ENCODE measurements around the gene POLG2. TPM values are rescaled to one million over a fixed set of nuclear protein-coding genes. Genes with fewer than 3 reads are reported as not detected.

The POLG2 gene
- total RNA-seq, 4 donors from 2014 or later = 10.6 to 15.0 (median 13.1) TPM

GRCh38 chr17:64503821-64504768, 7.2 kb upstream of the POLG2 start:
- peaks cover 54 to 57% of the 10 kb centered on the region in 2 donors for H3K36me3 ChIP-seq
- intact Hi-C loops (cut with DNase I) = loop anchor here (5.0 kb wide), 1 partner anchor 143 kb away; no protein-coding TSS in a partner anchor
- H3K4me3 ChIP-seq (replicated peaks in 1 of 3) = peak overlapping the region; percentile 94 to 99 (median 97)
- no peak for DNase-seq
- peak overlapping the region in 2 of 3 donors; percentile 99 to 100 for H3K27ac ChIP-seq
- peaks cover 13 to 49% of the 10 kb centered on the region in 2 donors for H3K4me1 ChIP-seq
- no peaks in the 10 kb centered on the region for H3K27me3 ChIP-seq
- TF ChIP-seq, protein P1, sequence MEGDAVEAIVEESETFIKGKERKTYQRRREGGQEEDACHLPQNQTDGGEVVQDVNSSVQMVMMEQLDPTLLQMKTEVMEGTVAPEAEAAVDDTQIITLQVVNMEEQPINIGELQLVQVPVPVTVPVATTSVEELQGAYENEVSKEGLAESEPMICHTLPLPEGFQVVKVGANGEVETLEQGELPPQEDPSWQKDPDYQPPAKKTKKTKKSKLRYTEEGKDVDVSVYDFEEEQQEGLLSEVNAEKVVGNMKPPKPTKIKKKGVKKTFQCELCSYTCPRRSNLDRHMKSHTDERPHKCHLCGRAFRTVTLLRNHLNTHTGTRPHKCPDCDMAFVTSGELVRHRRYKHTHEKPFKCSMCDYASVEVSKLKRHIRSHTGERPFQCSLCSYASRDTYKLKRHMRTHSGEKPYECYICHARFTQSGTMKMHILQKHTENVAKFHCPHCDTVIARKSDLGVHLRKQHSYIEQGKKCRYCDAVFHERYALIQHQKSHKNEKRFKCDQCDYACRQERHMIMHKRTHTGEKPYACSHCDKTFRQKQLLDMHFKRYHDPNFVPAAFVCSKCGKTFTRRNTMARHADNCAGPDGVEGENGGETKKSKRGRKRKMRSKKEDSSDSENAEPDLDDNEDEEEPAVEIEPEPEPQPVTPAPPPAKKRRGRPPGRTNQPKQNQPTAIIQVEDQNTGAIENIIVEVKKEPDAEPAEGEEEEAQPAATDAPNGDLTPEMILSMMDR (IDR thresholded peaks at IDR 0.05) = no peak
- no peak for TF ChIP-seq POLR2A (IDR thresholded peaks at IDR 0.05)
- H3K9me3 ChIP-seq = no peaks in the 10 kb centered on the region
- WGBS, 2 donors = 27 to 30% methylated on average over 7 of the region's 7 CpGs

DNA sequence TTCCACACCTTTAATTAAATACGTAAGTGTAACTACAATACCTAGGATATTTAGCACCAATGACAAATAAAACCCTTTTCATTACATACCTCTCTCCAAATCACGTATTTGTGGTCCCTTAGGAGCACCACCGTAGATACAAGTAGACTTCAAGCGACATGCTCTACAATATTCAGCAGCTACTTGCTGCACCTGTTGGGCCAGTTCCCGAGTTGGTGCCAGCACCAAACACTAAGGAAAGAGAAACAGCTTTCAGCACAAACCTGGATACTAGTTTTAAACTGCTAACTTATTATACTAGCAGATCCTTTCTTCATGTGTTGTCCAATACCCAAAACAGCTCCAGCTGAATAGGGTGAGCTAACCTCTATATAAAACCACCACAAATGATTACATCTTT, 6.5 kb upstream of the POLG2 start:
- 78 to 79% methylated on average over 5 of the region's 5 CpGs for WGBS, 2 donors
- no peaks in the 10 kb centered on the region for H3K27me3 ChIP-seq
- H3K4me3 ChIP-seq (replicated peaks in 1 of 3) = no peak overlapping the region
- TF ChIP-seq, protein P1 (IDR thresholded peaks at IDR 0.05) = no peak
- TF ChIP-seq POLR2A (IDR thresholded peaks at IDR 0.05) = no peak
- peaks cover 11 to 42% of the 10 kb centered on the region in 2 donors for H3K4me1 ChIP-seq
- no peak for DNase-seq
- intact Hi-C loops (cut with DNase I) = loop anchor here (5.0 kb wide), 1 partner anchor 144 kb away; no protein-coding TSS in a partner anchor
- H3K27ac ChIP-seq = peak overlapping the region in 1 of 3 donors; percentile 99
- peaks cover 62% of the 10 kb centered on the region in 2 donors for H3K36me3 ChIP-seq
- H3K9me3 ChIP-seq = no peaks in the 10 kb centered on the region

- 91 to 93% methylated on average over 2 of the region's 2 CpGs for WGBS, 2 donors
- Histone ChIP-seq H3K4me1 (peaks cover 11 to 42% of the 10 kb centered on the region in 2 donors), H3K27ac (no peak overlapping the region), H3K27me3 (no peaks in the 10 kb centered on the region), H3K9me3 (no peaks in the 10 kb centered on the region), H3K4me3 (replicated peaks in 1 of 3) (no peak overlapping the region), H3K36me3 (peaks cover 66 to 67% of the 10 kb centered on the region in 2 donors)
- DNase-seq = no peak
- no peak for TF ChIP-seq POLR2A (IDR thresholded peaks at IDR 0.05)
- TF ChIP-seq, protein P1 (IDR thresholded peaks at IDR 0.05) = no peak
- intact Hi-C loops (cut with DNase I) = loop anchor here (5.0 kb wide), 1 partner anchor 144 kb away; no protein-coding TSS in a partner anchor
Measured at GRCh38 chr17:64502809-64503208, 6.0 kb upstream of the POLG2 start.

GRCh38 chr17:64502021-64502420, 5.2 kb upstream of the POLG2 start:
- no peak for DNase-seq

More at GRCh38 chr17:64502021-64502420, 5.2 kb upstream of the POLG2 start:
- H3K4me3 ChIP-seq (replicated peaks in 1 of 3) = no peak overlapping the region
- TF ChIP-seq POLR2A (IDR thresholded peaks at IDR 0.05) = no peak
- TF ChIP-seq, protein P1 (IDR thresholded peaks at IDR 0.05) = no peak
- intact Hi-C loops (cut with DNase I) = loop anchor here (5.0 kb wide), 1 partner anchor 145 kb away; no protein-coding TSS in a partner anchor
- no peaks in the 10 kb centered on the region for H3K9me3 ChIP-seq
- no peak overlapping the region for H3K27ac ChIP-seq
- 86 to 90% methylated on average over 3 of the region's 3 CpGs for WGBS, 2 donors
- peaks cover 67 to 69% of the 10 kb centered on the region in 2 donors for H3K36me3 ChIP-seq
- H3K4me1 ChIP-seq = peaks cover 11 to 49% of the 10 kb centered on the region in 2 donors
- H3K27me3 ChIP-seq = no peaks in the 10 kb centered on the region

Measured in thyroid gland (tissue), 4 donors.